ENCODE results near the gene BTD.
"Not testable (repeated sequence)": the region's sequence is repeated elsewhere in the genome, so short reads cannot be mapped to it uniquely, and the experiment has no call there.

Gene BTD

GRCh38 chr3:15581471-15582394 lies 19.8 kb upstream of the BTD start:
- H3K4me1 ChIP-seq (ENCODE audit: insufficient read depth, low read length) = no peaks in the 10 kb centered on the region
- H3K9me3 ChIP-seq (ENCODE audit: low read length) = no peaks in the 10 kb centered on the region
- no peak overlapping the region for H3K4me3 ChIP-seq (ENCODE audit: low read length)
- H3K27me3 ChIP-seq (ENCODE audit: insufficient read depth, low read length) = no peaks in the 10 kb centered on the region
- no peak overlapping the region for H2AFZ ChIP-seq (ENCODE audit: low read depth, low read length)
- H3K36me3 ChIP-seq (ENCODE audit: insufficient read depth, low read length) = peaks cover 62% of the 10 kb centered on the region

DNA sequence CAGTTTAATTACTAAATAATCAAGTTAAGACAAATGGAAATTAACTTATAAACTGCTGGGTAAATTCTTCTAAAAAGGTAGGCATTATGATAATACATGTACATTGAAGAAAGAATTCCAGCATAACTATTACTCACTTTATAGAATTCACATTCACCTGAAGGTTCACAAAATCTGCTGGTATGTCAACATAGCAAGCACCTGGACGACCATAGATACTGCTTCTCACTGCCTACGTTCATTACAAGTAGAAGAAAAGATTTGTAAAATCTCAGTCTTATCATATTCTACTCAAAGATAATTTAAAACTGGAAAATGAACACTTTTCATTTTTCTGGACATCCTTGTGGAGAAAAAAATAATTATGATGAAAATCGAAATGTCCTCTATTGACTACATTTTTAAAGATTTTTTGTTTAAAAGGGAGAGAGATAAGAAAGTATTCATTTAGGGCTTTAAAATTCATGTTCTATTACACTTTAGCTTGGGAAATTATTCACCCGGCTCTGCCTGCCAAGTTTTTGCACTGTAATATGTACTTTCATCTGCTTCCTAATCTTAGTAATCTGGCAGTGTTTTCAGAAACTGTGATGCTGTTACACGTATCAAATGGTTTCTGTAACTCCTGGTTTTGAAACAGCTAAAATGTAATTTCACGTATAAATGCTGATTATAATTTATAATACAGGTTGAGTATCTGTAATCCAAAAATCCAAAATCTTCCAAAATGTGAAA lies 16.3 kb upstream of the BTD start:
- Histone ChIP-seq H3K4me1 (ENCODE audit: insufficient read depth, low read length) (no peaks in the 10 kb centered on the region), H3K36me3 (ENCODE audit: insufficient read depth, low read length) (peaks cover 66% of the 10 kb centered on the region), H3K9me3 (ENCODE audit: low read length) (no peaks in the 10 kb centered on the region), H3K27me3 (ENCODE audit: insufficient read depth, low read length) (no peaks in the 10 kb centered on the region), H3K4me3 (ENCODE audit: low read length) (no peak overlapping the region), H2AFZ (ENCODE audit: low read depth, low read length) (no peak overlapping the region)

DNA sequence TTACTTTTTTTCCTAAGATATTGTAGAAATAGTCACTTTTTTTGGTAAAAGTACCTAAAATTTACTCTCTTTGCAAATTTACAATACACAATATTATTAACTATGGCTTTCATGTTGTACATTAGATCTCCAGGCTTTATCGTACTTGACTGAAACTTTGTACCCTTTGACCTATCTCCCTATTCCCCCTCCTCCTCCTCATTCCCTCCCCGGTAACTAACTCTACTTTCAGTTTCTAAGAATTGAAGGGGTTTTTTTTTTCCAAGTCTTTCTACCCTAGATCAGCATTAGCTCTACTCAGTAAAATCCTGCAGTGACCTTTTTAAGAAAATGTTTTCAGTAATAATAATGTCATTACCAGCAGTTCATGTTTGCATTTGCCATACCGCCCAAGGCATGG lies 10.3 kb upstream of the BTD start:
- Histone ChIP-seq H3K36me3 (ENCODE audit: insufficient read depth, low read length) (peaks cover 33% of the 10 kb centered on the region), H3K27me3 (ENCODE audit: insufficient read depth, low read length) (no peaks in the 10 kb centered on the region), H3K4me1 (ENCODE audit: insufficient read depth, low read length) (no peaks in the 10 kb centered on the region), H2AFZ (ENCODE audit: low read depth, low read length) (no peak overlapping the region), H3K9me3 (ENCODE audit: low read length) (no peaks in the 10 kb centered on the region), H3K4me3 (ENCODE audit: low read length) (no peak overlapping the region)

- Histone ChIP-seq H3K4me1 (ENCODE audit: insufficient read depth, low read length) (no peaks in the 10 kb centered on the region), H2AFZ (ENCODE audit: low read depth, low read length) (no peak overlapping the region), H3K9me3 (ENCODE audit: low read length) (no peaks in the 10 kb centered on the region), H3K36me3 (ENCODE audit: insufficient read depth, low read length) (peaks cover 32% of the 10 kb centered on the region), H3K27me3 (ENCODE audit: insufficient read depth, low read length) (no peaks in the 10 kb centered on the region), H3K4me3 (ENCODE audit: low read length) (no peak overlapping the region)
These were observed 9.6 kb upstream of the BTD start for GRCh38 chr3:15591928-15592327.

- no peak overlapping the region for H3K4me3 ChIP-seq (ENCODE audit: low read length)
- H3K27me3 ChIP-seq (ENCODE audit: insufficient read depth, low read length) = no peaks in the 10 kb centered on the region
- H3K36me3 ChIP-seq (ENCODE audit: insufficient read depth, low read length) = peaks cover 40% of the 10 kb centered on the region
- no peaks in the 10 kb centered on the region for H3K4me1 ChIP-seq (ENCODE audit: insufficient read depth, low read length)
- H2AFZ ChIP-seq (ENCODE audit: low read depth, low read length) = no peak overlapping the region
- H3K9me3 ChIP-seq (ENCODE audit: low read length) = no peaks in the 10 kb centered on the region
These were observed 8.6 kb upstream of the BTD start for GRCh38 chr3:15592968-15593367.

- peaks cover 7% of the 10 kb centered on the region for H3K4me1 ChIP-seq (ENCODE audit: insufficient read depth, low read length)
- H3K4me3 ChIP-seq (ENCODE audit: low read length) = no peak overlapping the region
- no peaks in the 10 kb centered on the region for H3K27me3 ChIP-seq (ENCODE audit: insufficient read depth, low read length)
- no peak overlapping the region for H2AFZ ChIP-seq (ENCODE audit: low read depth, low read length)
- no peaks in the 10 kb centered on the region for H3K9me3 ChIP-seq (ENCODE audit: low read length)
- peaks cover 42% of the 10 kb centered on the region for H3K36me3 ChIP-seq (ENCODE audit: insufficient read depth, low read length)
These were observed 5.6 kb upstream of the BTD start for GRCh38 chr3:15595955-15596354.

DNA sequence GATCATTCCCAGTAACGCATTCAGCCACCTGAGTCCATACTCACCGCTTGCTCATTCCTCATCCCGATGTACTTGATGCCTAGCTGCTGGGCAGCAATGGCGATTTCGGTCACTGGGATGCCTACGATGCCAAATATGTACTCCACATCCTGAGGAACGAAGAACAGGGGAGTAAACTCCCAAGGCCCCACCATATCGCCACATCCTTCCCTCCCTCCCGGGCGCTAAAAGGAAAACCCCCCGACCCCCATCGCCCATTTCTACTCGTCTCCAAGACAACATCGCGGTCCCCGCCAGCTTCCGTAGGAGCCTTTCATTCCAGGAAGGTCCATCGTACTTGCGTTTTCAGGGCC lies 523 bp upstream of the BTD start:
- peak overlapping the region; percentile 71 for H3K4me3 ChIP-seq (ENCODE audit: low read length)
- peaks cover 31% of the 10 kb centered on the region for H3K36me3 ChIP-seq (ENCODE audit: insufficient read depth, low read length)
- H3K4me1 ChIP-seq (ENCODE audit: insufficient read depth, low read length) = peaks cover 13% of the 10 kb centered on the region
- peak overlapping the region; percentile 46 for H2AFZ ChIP-seq (ENCODE audit: low read depth, low read length)
- no peaks in the 10 kb centered on the region for H3K9me3 ChIP-seq (ENCODE audit: low read length)
- H3K27me3 ChIP-seq (ENCODE audit: insufficient read depth, low read length) = no peaks in the 10 kb centered on the region

DNA sequence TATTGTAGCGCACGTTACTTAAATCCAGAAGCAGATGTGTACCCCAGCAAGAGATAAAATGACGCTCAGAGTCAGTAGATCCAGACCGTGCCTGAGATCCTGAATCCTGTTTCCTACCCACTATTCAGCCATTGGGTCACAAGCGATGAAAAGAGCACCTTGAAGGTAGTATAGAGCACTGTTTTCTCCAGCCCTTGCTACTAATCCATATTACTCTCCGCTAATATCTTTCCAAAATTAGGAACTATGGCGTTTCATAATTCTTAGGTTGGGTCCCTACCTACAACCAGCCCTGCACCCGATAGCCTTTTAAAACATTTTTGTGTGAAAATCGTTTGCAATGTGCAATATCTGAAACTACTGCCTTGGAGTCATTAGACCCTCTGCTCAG lies 596 bp downstream of the BTD start:
- H3K36me3 ChIP-seq (ENCODE audit: insufficient read depth, low read length) = peaks cover 27% of the 10 kb centered on the region
- peak overlapping the region; percentile 71 for H3K4me3 ChIP-seq (ENCODE audit: low read length)
- H3K27me3 ChIP-seq (ENCODE audit: insufficient read depth, low read length) = no peaks in the 10 kb centered on the region
- peak overlapping the region; percentile 86 for H2AFZ ChIP-seq (ENCODE audit: low read depth, low read length)
- no peaks in the 10 kb centered on the region for H3K9me3 ChIP-seq (ENCODE audit: low read length)
- peaks cover 19% of the 10 kb centered on the region for H3K4me1 ChIP-seq (ENCODE audit: insufficient read depth, low read length)

DNA sequence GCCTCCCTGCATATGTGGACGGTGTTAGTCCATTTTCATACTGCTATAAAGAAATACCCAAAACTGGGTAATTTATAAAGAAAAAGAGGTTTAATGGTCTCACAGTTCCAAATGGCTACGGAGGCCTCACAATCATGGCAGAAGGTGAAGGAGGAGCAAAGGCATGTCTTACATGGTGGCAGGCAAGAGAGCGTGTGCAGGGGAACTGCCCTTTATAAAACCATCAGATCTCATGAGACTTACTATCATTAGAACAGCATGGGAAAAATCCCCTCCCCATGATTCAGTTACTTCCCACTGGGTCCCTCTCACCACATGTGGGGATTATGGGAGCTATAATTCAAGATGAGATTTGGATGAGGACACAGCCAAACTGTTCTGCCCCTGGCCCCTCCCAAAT lies 1.3 kb downstream of the BTD start:
- H2AFZ ChIP-seq (ENCODE audit: low read depth, low read length) = peak overlapping the region; percentile 86
- not testable (repeated sequence) for H3K27me3 ChIP-seq (ENCODE audit: insufficient read depth, low read length); H3K9me3 ChIP-seq (ENCODE audit: low read length)
- peaks cover 19% of the 10 kb centered on the region for H3K4me1 ChIP-seq (ENCODE audit: insufficient read depth, low read length)
- H3K36me3 ChIP-seq (ENCODE audit: insufficient read depth, low read length) = peaks cover 21% of the 10 kb centered on the region
- H3K4me3 ChIP-seq (ENCODE audit: low read length) = peak overlapping the region; percentile 71

GRCh38 chr3:15604584-15604983 lies 3.0 kb downstream of the BTD start:
- not testable (repeated sequence) for H3K27me3 ChIP-seq (ENCODE audit: insufficient read depth, low read length); H3K9me3 ChIP-seq (ENCODE audit: low read length); H2AFZ ChIP-seq (ENCODE audit: low read depth, low read length); H3K36me3 ChIP-seq (ENCODE audit: insufficient read depth, low read length); H3K4me3 ChIP-seq (ENCODE audit: low read length)
- peaks cover 19% of the 10 kb centered on the region for H3K4me1 ChIP-seq (ENCODE audit: insufficient read depth, low read length)

GRCh38 chr3:15606434-15606891 lies 4.9 kb downstream of the BTD start:
- H3K27me3 ChIP-seq (ENCODE audit: insufficient read depth, low read length) = no peaks in the 10 kb centered on the region
- H3K9me3 ChIP-seq (ENCODE audit: low read length) = no peaks in the 10 kb centered on the region
- peaks cover 12% of the 10 kb centered on the region for H3K4me1 ChIP-seq (ENCODE audit: insufficient read depth, low read length)
- H2AFZ ChIP-seq (ENCODE audit: low read depth, low read length) = no peak overlapping the region
- H3K4me3 ChIP-seq (ENCODE audit: low read length) = no peak overlapping the region
- H3K36me3 ChIP-seq (ENCODE audit: insufficient read depth, low read length) = no peaks in the 10 kb centered on the region

- Histone ChIP-seq H2AFZ (ENCODE audit: low read depth, low read length) (no peak overlapping the region), H3K4me1 (ENCODE audit: insufficient read depth, low read length) (peaks cover 6% of the 10 kb centered on the region), H3K9me3 (ENCODE audit: low read length) (no peaks in the 10 kb centered on the region), H3K27me3 (ENCODE audit: insufficient read depth, low read length) (no peaks in the 10 kb centered on the region), H3K36me3 (ENCODE audit: insufficient read depth, low read length) (no peaks in the 10 kb centered on the region), H3K4me3 (ENCODE audit: low read length) (no peak overlapping the region)
These were observed 8.7 kb downstream of the BTD start for GRCh38 chr3:15610082-15610759.

GRCh38 chr3:15611018-15611417 lies 9.5 kb downstream of the BTD start:
- Histone ChIP-seq H3K36me3 (ENCODE audit: insufficient read depth, low read length) (no peaks in the 10 kb centered on the region), H3K4me1 (ENCODE audit: insufficient read depth, low read length) (peaks cover 6% of the 10 kb centered on the region)

More at GRCh38 chr3:15611018-15611417, 9.5 kb downstream of the BTD start:
- Histone ChIP-seq H2AFZ (ENCODE audit: low read depth, low read length) (no peak overlapping the region), H3K4me3 (ENCODE audit: low read length) (no peak overlapping the region), H3K27me3 (ENCODE audit: insufficient read depth, low read length) (no peaks in the 10 kb centered on the region), H3K9me3 (ENCODE audit: low read length) (no peaks in the 10 kb centered on the region)
